Endothelial cell of umbilical vein (primary cell): ENCODE data around the gene FAM76B. TPM values are rescaled to one million over a fixed set of nuclear protein-coding genes. Genes with fewer than 3 reads are reported as not detected.

Source experiments
- BruUV-seq: library from RNA; stranded (reverse); fragments of 400-500 nt; replicated peaks from 2 replicates; lab custom pipeline; 2021; lab: Mats Ljungman, UMichigan
- CTCF ChIA-PET: fragments of 300-600, 350-600 bp; sonication (Branson Sonifier 250); formaldehyde crosslinking; loops from one replicate; lab custom pipeline; 2021; ENCODE audit warnings: antibody characterized with exemption, inconsistent platforms; lab: Charles Lee
- POLR2A ChIA-PET: fragments of 300-600, 350-600 bp; sonication (Branson Sonifier 250); formaldehyde crosslinking; loops from one replicate; lab custom pipeline; 2021; ENCODE audit warnings: antibody characterized with exemption, inconsistent platforms; lab: Charles Lee
- DNase-seq: peaks from one replicate; pipeline ENCODE4 v3.0.0-alpha.2; 2011; ENCODE audit warnings: low read depth, low spot score
- FAIRE-seq: peaks from 2 replicates; lab custom pipeline; 2011; peaks lifted over from hg19 to GRCh38; lab: Jason Lieb, UNC
- H2AFZ ChIP-seq: 2 replicates; pipeline ENCODE4 v1.6.0; 2012; ENCODE audit warnings: low read depth, low read length, control low read depth, inconsistent platforms
- H3K27ac ChIP-seq: 2 replicates; pipeline ENCODE4 v1.5.1; 2011; ENCODE audit warnings: low read depth, mild to moderate bottlenecking, control low read depth, low read length, moderate library complexity; ENCODE audit not compliant: insufficient read depth
- H3K27me3 ChIP-seq, 2 experiments: 2 replicates each; pipeline versions ENCODE4 v1.6.0 to v1.6.1; 2011; ENCODE audit warnings: low read length in 2 of 2, mixed read lengths in 1 of 2; ENCODE audit not compliant: control insufficient read depth in 2 of 2, insufficient read depth in 2 of 2
- H3K36me3 ChIP-seq, 2 experiments: 2 replicates in 1 of 2; 3 replicates in 1 of 2; pipeline ENCODE4 v1.5.1; 2011; ENCODE audit warnings: low read length in 2 of 2, mild to moderate bottlenecking in 1 of 2, moderate library complexity in 1 of 2; ENCODE audit not compliant: control insufficient read depth in 2 of 2, insufficient read depth in 2 of 2; ENCODE audit errors: extremely low read depth in 1 of 2
- H3K4me1 ChIP-seq: 3 replicates; pipeline ENCODE4 v1.5.1; 2011; ENCODE audit warnings: mild to moderate bottlenecking, low read length; ENCODE audit not compliant: control insufficient read depth, insufficient read depth; ENCODE audit errors: extremely low read depth
- H3K4me2 ChIP-seq: 2 replicates; pipeline ENCODE4 v1.6.1; 2011; ENCODE audit warnings: low read length, control low read depth, mixed read lengths; ENCODE audit not compliant: insufficient read depth
- H3K4me3 ChIP-seq, 3 experiments: fragments of 200-600 bp in 1 of 3; sonication (generic), shearing (Covaris generic) in 1 of 3; replicated peaks in 1 of 3; 2 replicates each; pipeline ENCODE4 v1.5.1; 2011 to 2016; ENCODE audit warnings: control low read depth in 3 of 3, low read length in 3 of 3, mild to moderate bottlenecking in 2 of 3, inconsistent platforms in 1 of 3, low read depth in 1 of 3, moderate library complexity in 1 of 3; ENCODE audit not compliant: insufficient read depth in 1 of 3
- H3K79me2 ChIP-seq: 2 replicates; pipeline ENCODE4 v1.6.0; 2012; ENCODE audit warnings: low read length, inconsistent platforms; ENCODE audit not compliant: control insufficient read depth, insufficient read depth
- H3K9ac ChIP-seq: replicated peaks from 2 replicates; pipeline ENCODE3; 2011; ENCODE audit warnings: low read length, control low read depth; ENCODE audit not compliant: insufficient read depth; ENCODE audit errors: extremely low read depth
- H3K9me1 ChIP-seq: replicated peaks from 3 replicates; pipeline ENCODE4 v1.6.0; 2011; ENCODE audit warnings: mild to moderate bottlenecking, low read length; ENCODE audit not compliant: control insufficient read depth, insufficient read depth; ENCODE audit errors: extremely low read depth
- H3K9me3 ChIP-seq: replicated peaks from 2 replicates; pipeline ENCODE4 v1.5.1; 2012; ENCODE audit warnings: low read length, inconsistent platforms; ENCODE audit not compliant: control insufficient read depth, insufficient read depth
- H4K20me1 ChIP-seq: replicated peaks from 2 replicates; pipeline ENCODE3; 2011; ENCODE audit warnings: mild to moderate bottlenecking, low read length; ENCODE audit not compliant: control insufficient read depth, insufficient read depth; ENCODE audit errors: extremely low read depth
- CTCF ChIP-seq, 2 donors: IDR thresholded peaks; 1 replicate in 1 of 2; 2 replicates in 1 of 2; pipeline ENCODE4 v1.5.1; 2011; ENCODE audit warnings: low read length in 2 of 2, mild to moderate bottlenecking in 2 of 2, moderate library complexity in 2 of 2, control low read depth in 1 of 2, inconsistent platforms in 1 of 2, low read depth in 1 of 2; ENCODE audit not compliant: insufficient read depth in 1 of 2; ENCODE audit errors: extremely low read depth in 1 of 2
- EZH2 ChIP-seq: IDR thresholded peaks from 2 replicates; pipeline ENCODE4 v1.6.1; 2012; ENCODE audit warnings: borderline replicate concordance, low read depth, mild to moderate bottlenecking, moderate library complexity, low read length, inconsistent platforms; ENCODE audit not compliant: severe bottlenecking
- FOS ChIP-seq: IDR thresholded peaks from 2 replicates; pipeline ENCODE4 v1.6.1; 2011; ENCODE audit warnings: mild to moderate bottlenecking, low read length, moderate library complexity, borderline replicate concordance; ENCODE audit not compliant: insufficient read depth
- GATA2 ChIP-seq: IDR thresholded peaks from 2 replicates; pipeline ENCODE4 v1.7.0; 2011; ENCODE audit warnings: low read depth, mild to moderate bottlenecking, moderate library complexity, mixed read lengths, low read length; ENCODE audit not compliant: insufficient read length, insufficient read depth
- JUN ChIP-seq: IDR thresholded peaks from 2 replicates; pipeline ENCODE4 v1.6.1; 2011; ENCODE audit warnings: borderline replicate concordance, low read depth; ENCODE audit not compliant: insufficient read length, insufficient read depth
- MAX ChIP-seq: IDR thresholded peaks from 2 replicates; pipeline ENCODE4 v1.6.1; 2011; ENCODE audit not compliant: insufficient read depth, insufficient read length
- MYC ChIP-seq: IDR thresholded peaks from one replicate; pipeline ENCODE4 v1.6.1; 2011; ENCODE audit warnings: mild to moderate bottlenecking, low read depth, low read length
- POLR2A ChIP-seq: IDR thresholded peaks from 2 replicates; pipeline ENCODE4 v1.6.1; 2012; ENCODE audit warnings: low read depth, mild to moderate bottlenecking, control low read depth, low read length
- POLR2AphosphoS5 ChIP-seq: IDR thresholded peaks from 2 replicates; pipeline ENCODE4 v1.6.1; 2012; ENCODE audit warnings: low read depth, mild to moderate bottlenecking, control low read depth, low read length, moderate library complexity; ENCODE audit not compliant: insufficient read depth
- dilution Hi-C: fragments of 300-500 bp; cut with MboI; formaldehyde crosslinking; loops from one replicate; pipeline ENCODE4 v1.15.0; 2019; ENCODE audit warnings: low sequenced_read_pairs; ENCODE audit not compliant: extremely low pct_ligation_motif_present
- intact Hi-C: fragments of 100-400 bp; cut with micrococcal nuclease; formaldehyde crosslinking; loops from one replicate; pipeline ENCODE4 v1.10.0; 2022
- polyA plus RNA-seq, 4 experiments: library from polyadenylated mRNA; depleted of rRNA in 3 of 4; stranded (reverse) in 3 of 4; unstranded in 1 of 4; fragments of >200 nt; gene quantifications; 2 replicates each; pipeline versions ENCODE4 v1.2.1 to v1.2.3, GENCODE V29; 2011 to 2012; ENCODE audit warnings: missing spikeins in 1 of 4
- total RNA-seq: library from RNA; stranded (reverse); gene quantifications from 2 replicates; pipeline ENCODE4 v1.2.3, GENCODE V29; 2021

The FAM76B gene
- total and polyA plus RNA-seq, 2 donors (not counting 3 experiments of a cell fraction or from before 2014, with no cell fraction given) = 6.7 to 25.7 TPM

DNA sequence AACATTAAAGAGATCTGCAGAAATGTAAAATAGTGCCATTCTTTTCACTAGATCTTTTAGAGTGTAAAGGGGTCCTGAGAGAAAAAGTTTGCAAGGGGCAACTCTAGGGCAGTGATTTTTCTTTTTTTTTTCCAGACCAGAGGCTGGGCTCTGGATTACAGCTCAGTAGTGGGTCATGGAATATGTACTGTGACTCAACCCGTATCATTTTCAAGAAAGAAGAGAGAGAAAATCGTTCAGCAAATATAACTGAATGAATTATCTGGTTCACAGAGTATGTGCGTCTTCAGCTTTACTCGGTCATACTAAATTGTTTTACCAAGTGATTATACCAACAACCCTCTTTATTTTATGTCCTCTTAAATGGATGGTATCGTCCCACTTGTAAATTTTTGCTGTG, 4.5 kb upstream of the FAM76B start:
- intact Hi-C loops = no loop called here
- H3K36me3 ChIP-seq = no peaks in the 10 kb centered on the region
- dilution Hi-C loops = no loop called here
- no peaks in the 10 kb centered on the region for H3K27me3 ChIP-seq
- no peaks in the 10 kb centered on the region for H3K9me3 ChIP-seq
- no peak for TF ChIP-seq POLR2AphosphoS5
- no peak for TF ChIP-seq EZH2
- TF ChIP-seq POLR2A = no peak
- TF ChIP-seq MAX = no peak
- no peak for TF ChIP-seq FOS
- no peak for TF ChIP-seq JUN
- no peak for TF ChIP-seq CTCF (IDR thresholded peaks at IDR 0.05; ENCODE audit: extremely low read depth in 1 of 2, insufficient read depth in 1 of 2, low read depth in 1 of 2, low read length in 2 of 2)
- TF ChIP-seq MYC = no peak
- TF ChIP-seq GATA2 = no peak
- no peak overlapping the region for H3K9ac ChIP-seq
- ChIA-PET POLR2A (no interaction called here), CTCF (no interaction called here)
- H4K20me1 ChIP-seq = no peaks in the 10 kb centered on the region
- no TSS peak for BruUV-seq
- peaks cover 11% of the 10 kb centered on the region for H3K4me1 ChIP-seq
- H3K4me3 ChIP-seq = no peak overlapping the region
- no peaks in the 10 kb centered on the region for H3K9me1 ChIP-seq
- H2AFZ ChIP-seq = no peak overlapping the region
- no peak overlapping the region for H3K27ac ChIP-seq
- peaks cover 52% of the 10 kb centered on the region for H3K79me2 ChIP-seq
- FAIRE-seq (no peak), DNase-seq (no peak)
- no peak overlapping the region for H3K4me2 ChIP-seq
